H1 (cell line): ENCODE measurements around the gene RABL6. TPM values are rescaled to one million over a fixed set of nuclear protein-coding genes. Genes with fewer than 3 reads are reported as not detected.

Experiments used
- CTCF ChIA-PET: fragments of 300-600 bp; sonication (Branson Sonifier 250); formaldehyde crosslinking; loops from one replicate; lab custom pipeline; 2021; ENCODE audit not compliant: partially characterized antibody; lab: Charles Lee
- POLR2A ChIA-PET: fragments of 300-600 bp; sonication (Branson Sonifier 250); formaldehyde crosslinking; loops from one replicate; lab custom pipeline; 2021; ENCODE audit warnings: inconsistent platforms; ENCODE audit not compliant: partially characterized antibody; lab: Charles Lee
- DNase-seq, 2 experiments: peaks; one replicate each; pipeline versions ENCODE4 v3.0.0 to v3.0.0-alpha.2; 2010 to 2022; ENCODE audit warnings: low spot score in 2 of 2, low read depth in 1 of 2, mixed read lengths in 1 of 2
- FAIRE-seq: peaks from 2 replicates; lab custom pipeline; 2011; peaks lifted over from hg19 to GRCh38; lab: Jason Lieb, UNC
- H2AFZ ChIP-seq: 2 replicates; pipeline ENCODE4 v1.8.1; 2012; ENCODE audit warnings: low read length, inconsistent platforms
- H2AK5ac ChIP-seq: 2 replicates; pipeline ENCODE4 v1.6.1; 2013; ENCODE audit warnings: low read depth, low read length
- H2BK120ac ChIP-seq: replicated peaks from 2 replicates; pipeline ENCODE3; 2013; ENCODE audit warnings: low read depth, low read length, inconsistent platforms
- H2BK12ac ChIP-seq: 2 replicates; pipeline ENCODE4 v1.6.1; 2013; ENCODE audit warnings: low read depth, low read length
- H2BK15ac ChIP-seq: 2 replicates; pipeline ENCODE4 v1.6.1; 2013; ENCODE audit warnings: low read length
- H2BK20ac ChIP-seq: 2 replicates; pipeline ENCODE4 v1.6.1; 2013; ENCODE audit warnings: low read length
- H2BK5ac ChIP-seq: 2 replicates; pipeline ENCODE4 v1.6.1; 2013; ENCODE audit warnings: low read depth, low read length
- H3K14ac ChIP-seq: 2 replicates; pipeline ENCODE4 v1.6.1; 2013; ENCODE audit warnings: inconsistent platforms; ENCODE audit not compliant: insufficient read length
- H3K18ac ChIP-seq: 2 replicates; pipeline ENCODE4 v1.6.1; 2013; ENCODE audit warnings: low read length; ENCODE audit errors: extremely low read depth
- H3K23ac ChIP-seq: 2 replicates; pipeline ENCODE4 v1.6.1; 2013; ENCODE audit warnings: inconsistent platforms; ENCODE audit not compliant: insufficient read length
- H3K23me2 ChIP-seq: 2 replicates; pipeline ENCODE4 v1.6.1; 2013; ENCODE audit warnings: low read depth, low read length
- H3K27ac ChIP-seq: 2 replicates; pipeline ENCODE4 v1.6.1; 2011; ENCODE audit warnings: low read depth, low read length, inconsistent platforms
- H3K27me3 ChIP-seq, 4 experiments: replicated peaks in 1 of 4; 1 replicate in 1 of 4; 2 replicates in 3 of 4; pipeline versions ENCODE4 v1.6.1 to v1.8.1; 2011 to 2013; ENCODE audit warnings: low read length in 3 of 4, mild to moderate bottlenecking in 3 of 4, inconsistent platforms in 2 of 4, mixed read lengths in 2 of 4, moderate library complexity in 1 of 4; ENCODE audit not compliant: control insufficient read depth in 3 of 4, insufficient read depth in 3 of 4; ENCODE audit errors: extremely low read depth in 1 of 4
- H3K36me3 ChIP-seq, 4 experiments: 2 replicates each; pipeline versions ENCODE4 v1.6.1 to v1.8.1; 2011 to 2013; ENCODE audit warnings: mild to moderate bottlenecking in 4 of 4, low read length in 3 of 4, moderate library complexity in 2 of 4, control low read depth in 1 of 4, inconsistent platforms in 1 of 4; ENCODE audit not compliant: insufficient read depth in 4 of 4, control insufficient read depth in 2 of 4
- H3K4ac ChIP-seq: replicated peaks from 2 replicates; pipeline ENCODE3; 2013; ENCODE audit warnings: low read length, low read depth, mixed read lengths, inconsistent platforms; ENCODE audit not compliant: insufficient read length
- H3K4me1 ChIP-seq, 4 experiments: replicated peaks in 1 of 4; 1 replicate in 1 of 4; 2 replicates in 3 of 4; pipeline versions ENCODE4 v1.6.1 to v1.8.1; 2011 to 2013; ENCODE audit warnings: low read length in 3 of 4, inconsistent platforms in 2 of 4, mixed read lengths in 1 of 4; ENCODE audit not compliant: insufficient read depth in 4 of 4, control insufficient read depth in 3 of 4
- H3K4me2 ChIP-seq, 2 experiments: 2 replicates each; pipeline versions ENCODE4 v1.6.1 to v1.8.1; 2011 to 2013; ENCODE audit warnings: low read depth in 2 of 2, low read length in 2 of 2, control low read depth in 1 of 2, inconsistent platforms in 1 of 2, mild to moderate bottlenecking in 1 of 2; ENCODE audit not compliant: insufficient read depth in 1 of 2
- H3K4me3 ChIP-seq, 4 experiments: fragments of 200-600, 300-600 bp in 1 of 4; sonication (generic), shearing (Covaris generic), sonication (Bioruptor Twin) in 1 of 4; 2 replicates each; pipeline versions ENCODE4 v1.5.1 to v1.8.1; 2011 to 2016; ENCODE audit warnings: low read length in 4 of 4, low read depth in 3 of 4, control low read depth in 2 of 4, inconsistent platforms in 2 of 4, mild to moderate bottlenecking in 2 of 4, mixed read lengths in 1 of 4, moderate library complexity in 1 of 4; ENCODE audit not compliant: insufficient read depth in 2 of 4; ENCODE audit errors: extremely low read depth in 1 of 4
- H3K56ac ChIP-seq: replicated peaks from 2 replicates; pipeline ENCODE3; 2013; ENCODE audit warnings: low read depth, mild to moderate bottlenecking, mixed read lengths, low read length, inconsistent platforms; ENCODE audit not compliant: insufficient read length
- H3K79me1 ChIP-seq: 2 replicates; pipeline ENCODE4 v1.6.1; 2013; ENCODE audit warnings: low read depth, low read length, control low read depth
- H3K79me2 ChIP-seq, 2 experiments: 2 replicates each; pipeline versions ENCODE4 v1.6.1 to v1.8.1; 2012 to 2013; ENCODE audit warnings: low read length in 2 of 2, mild to moderate bottlenecking in 2 of 2, inconsistent platforms in 1 of 2; ENCODE audit not compliant: insufficient read depth in 2 of 2, control insufficient read depth in 1 of 2
- H3K9ac ChIP-seq, 4 experiments: replicated peaks in 1 of 4; 1 replicate in 1 of 4; 2 replicates in 3 of 4; pipeline versions ENCODE4 v1.6.1 to v1.8.1; 2011 to 2013; ENCODE audit warnings: low read depth in 3 of 4, low read length in 3 of 4, control low read depth in 2 of 4, mild to moderate bottlenecking in 2 of 4, moderate library complexity in 2 of 4, inconsistent platforms in 1 of 4; ENCODE audit errors: extremely low read depth in 1 of 4
- H3K9me3 ChIP-seq, 2 experiments: 2 replicates each; pipeline versions ENCODE4 v1.6.1 to v1.8.1; 2012 to 2013; ENCODE audit warnings: mild to moderate bottlenecking in 2 of 2, moderate library complexity in 2 of 2, control low read depth in 1 of 2, inconsistent platforms in 1 of 2, low read depth in 1 of 2, low read length in 1 of 2, mixed read lengths in 1 of 2; ENCODE audit not compliant: insufficient read depth in 2 of 2
- H4K20me1 ChIP-seq, 2 experiments: replicated peaks in 1 of 2; 2 replicates each; pipeline versions ENCODE3 to v1.8.1; 2011 to 2013; ENCODE audit warnings: inconsistent platforms in 2 of 2, low read length in 2 of 2, mild to moderate bottlenecking in 1 of 2; ENCODE audit not compliant: insufficient read depth in 2 of 2, control insufficient read depth in 1 of 2
- H4K5ac ChIP-seq: 2 replicates; pipeline ENCODE4 v1.6.1; 2013; ENCODE audit warnings: low read length, low read depth, mixed read lengths, inconsistent platforms; ENCODE audit not compliant: insufficient read length
- H4K8ac ChIP-seq: 2 replicates; pipeline ENCODE4 v1.8.0; 2013; ENCODE audit warnings: mild to moderate bottlenecking, moderate library complexity, low read length, inconsistent platforms; ENCODE audit not compliant: insufficient read depth; ENCODE audit errors: extremely low read depth
- H4K91ac ChIP-seq: replicated peaks from 2 replicates; pipeline ENCODE3; 2013; ENCODE audit warnings: low read length, mixed read lengths, inconsistent platforms; ENCODE audit not compliant: insufficient read length
- EGR1 ChIP-seq: IDR thresholded peaks from 2 replicates; pipeline ENCODE4 v1.6.1; 2011; ENCODE audit warnings: low read depth, low read length, borderline replicate concordance
- EZH2 ChIP-seq: fragments of 200-600 bp; sonication (generic); IDR thresholded peaks from 2 replicates; pipeline ENCODE4 v1.7.1; 2012; ENCODE audit warnings: low read depth, mild to moderate bottlenecking, moderate library complexity, low read length, inconsistent platforms; ENCODE audit not compliant: severe bottlenecking
- FOSL1 ChIP-seq: IDR thresholded peaks from 2 replicates; pipeline ENCODE4 v1.6.1; 2011; ENCODE audit warnings: mild to moderate bottlenecking, low read depth, low read length, moderate library complexity; ENCODE audit not compliant: insufficient read depth
- HDAC6 ChIP-seq: IDR thresholded peaks from one replicate; pipeline ENCODE4 v1.7.1; 2012; ENCODE audit warnings: low read depth, mild to moderate bottlenecking, inconsistent platforms, low read length, moderate library complexity
- NANOG ChIP-seq: IDR thresholded peaks from 2 replicates; pipeline ENCODE4 v1.6.1; 2011; ENCODE audit warnings: low read length, low read depth, mild to moderate bottlenecking, inconsistent platforms; ENCODE audit not compliant: insufficient read depth, poor library complexity, severe bottlenecking
- PHF8 ChIP-seq: fragments of 200-600 bp; sonication (generic); conservative IDR thresholded peaks from 2 replicates; pipeline ENCODE4 v1.7.1; 2012; ENCODE audit warnings: low read depth, mild to moderate bottlenecking, inconsistent platforms, low read length, moderate library complexity
- SAP30 ChIP-seq: fragments of 300-600 bp; sonication (generic); IDR thresholded peaks from 2 replicates; pipeline ENCODE4 v1.7.1; 2012; ENCODE audit warnings: low read length, moderate library complexity, mild to moderate bottlenecking, inconsistent platforms; ENCODE audit not compliant: insufficient read depth, insufficient replicate concordance
- TCF12 ChIP-seq: IDR thresholded peaks from 2 replicates; pipeline ENCODE4 v1.6.1; 2011; ENCODE audit warnings: low read depth, mild to moderate bottlenecking, low read length
- WGBS, 2 experiments: shearing (Covaris generic) in 1 of 2; methylation state at CpG; one replicate each; pipeline versions ENCODE4 v1.1.6 to v1.1.7; 2013 to 2015; ENCODE audit warnings: low lambda C conversion rate in 2 of 2, mixed read lengths in 2 of 2, inconsistent platforms in 1 of 2, low coverage in 1 of 2, missing lambda C conversion rate in 1 of 2; ENCODE audit not compliant: insufficient replicate concordance in 2 of 2, insufficient coverage in 1 of 2, insufficient read length in 1 of 2; ENCODE audit errors: extremely low coverage in 1 of 2, missing lambda C conversion rate in 1 of 2; 5-methylcytosine and 5-hydroxymethylcytosine counted together
- polyA plus RNA-seq, 7 experiments: library from polyadenylated mRNA; depleted of rRNA in 3 of 7; stranded (reverse) in 5 of 7; unstranded in 2 of 7; fragments of >200 nt in 5 of 7; fragments of 200-250 nt in 2 of 7; gene quantifications; 1 replicate in 5 of 7; 2 replicates in 1 of 7; 4 replicates in 1 of 7; pipeline versions ENCODE4 v1.2.1 to v1.2.3, GENCODE V29; 2011 to 2013; ENCODE audit warnings: missing spikeins in 2 of 7, mixed read lengths in 2 of 7
- total RNA-seq: library from RNA; stranded (reverse); fragmentation: NEBNext Ultra II Directional; extraction: Animal tissue kit (Norgen Biotek cat#: 25700); gene quantifications from 2 replicates; pipeline ENCODE4 v1.2.1, GENCODE V29; 2021
- TF ChIP-seq, protein P1 (sequence below): IDR thresholded peaks from 2 replicates; pipeline ENCODE4 v1.6.1; 2012; ENCODE audit warnings: low read length, inconsistent platforms

The RABL6 gene
- total and polyA plus RNA-seq, 2 of the 8 experiments (the other 6 are each of a cell fraction or from before 2014, with no cell fraction given), result 70.1 to 130 TPM

DNA sequence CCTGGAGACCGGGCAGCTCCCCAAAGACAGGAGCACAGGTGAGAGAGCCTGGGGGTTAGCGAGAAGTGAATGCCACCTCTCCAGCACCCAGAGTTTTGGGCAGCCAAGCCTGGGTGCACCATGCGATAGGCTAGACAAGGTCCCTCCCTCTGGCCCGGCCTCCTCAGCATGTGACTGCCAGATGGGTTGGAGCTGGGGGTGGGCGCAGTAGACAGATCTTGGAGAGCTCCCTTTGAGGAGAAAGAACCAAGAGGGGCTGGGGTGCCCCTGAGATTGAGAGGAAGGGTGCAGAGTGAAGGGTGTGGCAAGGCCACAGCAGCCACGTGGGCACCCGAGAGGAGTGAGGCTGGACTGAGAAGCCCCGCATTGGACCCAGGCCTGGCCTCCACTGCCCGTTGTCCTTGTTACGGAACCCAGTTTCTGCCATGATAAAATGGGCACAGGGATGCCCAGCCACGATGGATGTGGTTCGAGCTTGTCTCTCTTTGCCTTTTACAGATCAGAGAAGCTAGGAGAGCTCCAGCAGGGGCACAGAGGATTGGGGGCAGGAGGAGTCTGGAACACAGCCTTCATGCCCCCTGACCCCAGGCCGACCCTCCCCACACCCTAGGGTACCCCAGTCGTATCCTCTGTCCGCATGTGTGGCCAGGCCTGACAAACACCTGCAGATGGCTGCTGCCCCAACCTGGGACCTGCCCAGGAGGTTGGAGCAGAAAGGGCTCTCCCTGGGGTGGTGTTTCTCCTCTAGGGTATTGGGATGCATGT, 15.2 kb upstream of the RABL6 start:
- Histone ChIP-seq H3K18ac (no peak overlapping the region; the same call in 1 of the 2 replicates), H3K79me2 (no peaks in the 10 kb centered on the region), H2BK15ac (no peak overlapping the region), H3K23ac (no peak overlapping the region), H3K27ac (no peak overlapping the region), H2BK12ac (no peak overlapping the region), H4K8ac (no peak overlapping the region), H3K9ac (no peak overlapping the region), H2AFZ (no peak overlapping the region), H3K56ac (no peak overlapping the region), H3K36me3 (no peaks in the 10 kb centered on the region), H3K27me3 (no peaks in the 10 kb centered on the region), H3K4me2 (peak overlapping the region; percentile 71 to 94; a peak in 3 of 4 replicates), H4K5ac (no peak overlapping the region), H3K4ac (no peak overlapping the region), H3K23me2 (no peaks in the 10 kb centered on the region; the same call in 1 of the 2 replicates), H2AK5ac (no peak overlapping the region), H2BK20ac (no peak overlapping the region), H2BK120ac (no peak overlapping the region), H3K4me1 (peaks cover 0 to 11% (median 6%) of the 10 kb centered on the region in 4 experiments; a peak in 5 of 7 replicates), H2BK5ac (no peak overlapping the region), H4K91ac (no peak overlapping the region), H4K20me1 (peaks cover 0 to 8% of the 10 kb centered on the region in 2 experiments), H3K4me3 (peak overlapping the region in 1 of 4 experiments; percentile 83; a peak in 3 of 8 replicates), H3K14ac (no peak overlapping the region), H3K9me3 (no peaks in the 10 kb centered on the region), H3K79me1 (no peaks in the 10 kb centered on the region; the same call in 1 of the 2 replicates)
- DNase-seq, result no peak
- 88% methylated on average over 15 of the region's 15 CpGs; no CpG with 5 or more reads in 1 of the 2 experiments for WGBS, 2 experiments
- ChIA-PET POLR2A (interaction anchor here (1.5 kb wide), 1 partner anchor 15 kb away, joined by 3 read pairs; the partner anchor contains the start of gene RABL6), CTCF (interaction anchor here (0.7 to 2.4 kb wide), 16 partner anchors 8 to 743 kb away, joined by 3 to 16 read pairs (median 5); partner anchors contain the start of gene ABCA2)
- no peak for FAIRE-seq
- TF ChIP-seq, protein P1, sequence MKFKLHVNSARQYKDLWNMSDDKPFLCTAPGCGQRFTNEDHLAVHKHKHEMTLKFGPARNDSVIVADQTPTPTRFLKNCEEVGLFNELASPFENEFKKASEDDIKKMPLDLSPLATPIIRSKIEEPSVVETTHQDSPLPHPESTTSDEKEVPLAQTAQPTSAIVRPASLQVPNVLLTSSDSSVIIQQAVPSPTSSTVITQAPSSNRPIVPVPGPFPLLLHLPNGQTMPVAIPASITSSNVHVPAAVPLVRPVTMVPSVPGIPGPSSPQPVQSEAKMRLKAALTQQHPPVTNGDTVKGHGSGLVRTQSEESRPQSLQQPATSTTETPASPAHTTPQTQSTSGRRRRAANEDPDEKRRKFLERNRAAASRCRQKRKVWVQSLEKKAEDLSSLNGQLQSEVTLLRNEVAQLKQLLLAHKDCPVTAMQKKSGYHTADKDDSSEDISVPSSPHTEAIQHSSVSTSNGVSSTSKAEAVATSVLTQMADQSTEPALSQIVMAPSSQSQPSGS, result no peak
- TF ChIP-seq NANOG (no peak), SAP30 (no peak), HDAC6 (no peak), EZH2 (no peak), PHF8 (no peak), EGR1 (no peak), TCF12 (no peak), FOSL1 (no peak)
